ENCODE results near the gene TM4SF1.
"Not testable (repeated sequence)": the region's sequence is repeated elsewhere in the genome, so short reads cannot be mapped to it uniquely, and the experiment has no call there.

Gene TM4SF1

DNA sequence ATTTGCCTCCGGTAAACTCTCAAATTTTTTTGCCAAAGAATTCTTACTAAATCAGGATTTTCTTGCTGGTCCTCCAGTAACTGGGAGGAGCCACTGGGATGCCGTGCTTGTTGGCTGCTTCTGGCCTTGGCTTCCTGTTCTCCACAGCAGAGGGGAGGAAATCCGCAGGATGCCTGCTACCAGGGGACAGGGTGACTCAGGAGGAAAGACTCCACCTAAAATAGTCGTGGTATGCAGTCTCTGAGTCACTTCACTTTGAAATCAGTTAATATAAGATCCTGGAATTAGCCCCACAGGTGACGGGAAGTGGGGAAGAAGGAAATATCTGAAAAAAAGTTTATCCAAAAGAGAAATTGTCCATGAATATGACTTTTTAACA, 37.5 kb downstream of the TM4SF1 start:
- DNase-seq: peak; percentile 58

DNA sequence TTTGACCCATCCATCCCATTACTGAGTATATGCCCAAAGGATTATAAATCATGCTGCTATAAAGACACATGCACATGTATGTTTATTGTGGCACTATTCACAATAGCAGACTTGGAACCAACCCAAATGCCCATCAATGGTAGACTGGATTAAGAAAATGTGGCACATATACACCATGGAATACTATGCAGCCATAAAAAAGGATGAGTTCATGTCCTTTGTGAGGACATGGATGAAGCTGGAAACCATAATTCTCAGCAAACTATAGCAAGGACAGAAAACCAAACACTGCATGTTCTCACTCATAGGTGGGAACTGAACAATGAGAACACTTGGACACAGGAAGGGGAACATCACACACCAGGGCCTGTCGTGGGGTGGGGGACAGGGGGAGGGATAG, 40.0 kb downstream of the TM4SF1 start:
- not testable (repeated sequence) for DNase-seq

DNA sequence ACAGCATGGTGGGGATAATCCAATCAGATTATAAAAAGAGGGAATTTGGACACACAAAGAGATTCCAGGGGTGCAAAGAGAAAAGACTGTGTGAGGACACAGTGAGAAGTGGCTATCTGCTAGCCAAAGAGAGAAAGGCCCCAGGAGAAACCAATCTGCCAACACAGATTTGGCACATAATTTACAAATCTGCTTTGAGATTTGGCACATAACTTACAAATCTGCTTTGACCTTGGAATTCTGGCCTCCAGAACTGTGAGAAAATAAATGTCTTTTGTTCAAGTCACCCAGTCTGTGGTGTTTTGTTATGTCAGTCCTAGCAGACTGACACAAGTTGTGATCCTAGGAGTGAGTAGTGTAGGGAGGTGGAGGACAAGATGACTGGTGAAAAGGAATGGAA, 40.5 kb downstream of the TM4SF1 start:
- DNase-seq: no peak

DNA sequence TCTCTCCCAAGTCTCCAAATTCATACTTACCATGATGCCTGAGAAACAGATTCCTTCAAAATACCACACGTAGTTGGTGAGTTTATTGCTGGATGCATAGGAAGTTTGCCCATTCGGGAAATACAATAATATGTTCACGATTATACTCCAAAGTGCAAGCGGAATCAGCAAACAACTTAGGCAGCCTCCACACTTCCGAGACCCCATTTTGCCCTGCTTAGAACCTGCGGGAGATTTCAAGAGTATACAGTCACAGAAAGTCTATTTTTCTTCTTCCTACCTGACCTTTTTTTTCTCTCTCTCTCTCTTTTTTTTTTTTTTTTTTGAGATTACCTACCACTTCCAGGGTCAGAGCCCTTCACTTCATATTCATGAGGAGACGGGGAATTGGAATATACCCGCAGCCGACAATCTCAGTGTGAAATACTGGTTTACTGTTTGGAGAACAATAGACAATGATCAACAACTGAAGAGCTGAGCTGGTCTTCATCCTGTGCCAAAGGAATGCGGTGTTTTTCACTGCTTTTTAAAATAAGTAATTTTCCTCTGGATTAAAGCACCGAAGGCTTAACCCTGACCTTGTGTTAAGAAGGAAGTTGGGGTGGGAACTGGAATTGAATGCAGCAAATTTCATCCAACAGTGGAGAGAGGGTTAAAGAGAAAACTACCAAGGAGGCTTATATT, 44.1 kb downstream of the TM4SF1 start, which contains the start of gene TM4SF18:
TM4SF18 (minus strand) TSS at position 461 of the 684 bp plus-strand sequence; CDS start at position 207, 254 bp downstream.
- no peak for DNase-seq

DNA sequence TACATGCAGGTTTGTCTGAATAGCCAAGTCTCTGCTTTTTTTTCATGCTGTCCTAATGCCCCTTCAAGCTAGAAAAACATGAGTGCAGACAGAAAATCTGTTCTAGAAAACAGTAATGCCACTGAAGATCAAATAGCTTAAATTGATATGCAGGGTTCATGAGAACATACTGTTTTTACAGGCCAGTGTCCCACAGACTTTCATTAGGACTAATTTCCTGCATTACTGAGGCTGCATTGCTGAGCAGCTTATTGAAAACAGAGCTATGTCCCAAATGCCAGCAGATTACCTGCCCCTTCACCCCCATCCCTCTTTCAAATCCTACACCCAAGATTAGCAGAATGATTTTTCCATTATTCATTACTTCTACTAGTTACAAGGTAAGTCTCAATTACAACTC, 44.7 kb downstream of the TM4SF1 start:
- DNase-seq: no peak

DNA sequence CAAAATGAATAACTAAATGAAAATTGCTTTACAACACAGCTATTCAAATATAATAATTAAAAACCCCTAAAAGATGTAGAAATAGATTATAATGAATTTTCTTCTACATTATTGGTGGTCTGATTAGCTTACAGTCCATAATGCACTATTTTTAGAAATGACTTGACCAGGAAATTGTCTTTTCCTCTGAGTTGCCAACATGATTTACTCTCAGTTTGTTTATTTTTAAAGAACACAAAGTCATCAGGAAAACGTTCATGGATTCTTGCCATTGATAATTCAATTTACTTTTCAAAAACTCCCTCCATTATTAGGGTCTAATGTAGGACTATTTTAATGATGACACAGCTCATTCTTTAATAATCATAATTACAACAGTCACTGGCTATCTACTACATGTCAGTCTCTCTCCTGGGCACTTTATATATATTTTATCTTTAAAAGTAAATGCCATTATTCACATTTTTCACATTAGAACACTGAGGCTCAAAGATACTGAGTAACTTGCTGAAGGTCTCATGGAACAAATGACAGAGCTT, 45.2 kb downstream of the TM4SF1 start:
- no peak for DNase-seq

DNA sequence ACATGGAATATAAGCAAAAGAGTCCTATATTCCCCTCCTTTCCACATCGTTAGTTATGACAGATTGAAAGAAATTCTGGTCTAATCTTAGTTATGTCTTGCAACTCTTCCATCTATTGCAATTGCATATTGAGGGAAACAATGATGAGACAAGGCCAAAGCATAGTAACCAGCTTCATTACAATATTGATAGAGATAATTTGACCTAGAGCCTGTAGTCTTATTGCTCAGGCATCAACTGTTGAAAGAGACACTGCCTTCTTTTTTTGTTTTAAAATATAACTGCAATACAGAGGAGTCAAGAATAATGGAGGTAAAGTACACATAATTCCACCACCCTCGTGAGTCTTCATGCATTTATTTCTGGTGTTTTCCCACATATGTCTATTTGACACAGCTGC, 46.1 kb downstream of the TM4SF1 start:
- no peak for DNase-seq

DNA sequence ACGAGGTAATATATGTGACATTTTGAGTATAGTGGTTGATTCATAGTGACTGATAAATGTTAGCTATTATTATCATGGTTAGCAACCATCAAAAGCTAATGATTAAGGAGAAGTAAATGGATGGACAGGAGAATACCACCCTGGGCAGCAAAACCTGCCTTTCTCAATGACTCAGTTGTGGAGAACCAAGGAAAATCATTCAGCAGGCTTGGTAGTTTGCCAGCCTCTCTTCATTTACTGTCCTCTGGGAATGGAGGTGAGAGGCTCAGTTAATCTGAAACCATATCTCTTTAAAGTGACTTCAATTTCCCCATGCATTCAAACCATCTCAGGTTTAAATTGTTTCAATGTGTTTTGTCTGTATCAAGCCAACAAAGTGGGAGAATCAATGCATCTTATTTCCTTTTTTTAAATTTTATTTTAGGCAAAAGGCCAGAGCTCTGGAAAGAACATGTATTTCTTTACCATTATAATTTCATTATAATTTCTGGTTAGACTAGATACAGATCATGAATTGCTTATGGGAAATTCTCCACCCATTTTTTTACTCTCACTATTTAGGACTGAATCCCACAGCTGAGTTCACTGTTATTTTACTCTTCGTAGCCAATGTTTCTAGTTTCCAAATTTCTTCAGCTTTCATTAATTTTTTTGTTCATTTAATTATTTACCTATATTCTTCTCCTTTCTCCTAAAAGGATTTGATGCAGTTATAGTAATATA, 46.7 kb downstream of the TM4SF1 start:
- DNase-seq: no peak

DNA sequence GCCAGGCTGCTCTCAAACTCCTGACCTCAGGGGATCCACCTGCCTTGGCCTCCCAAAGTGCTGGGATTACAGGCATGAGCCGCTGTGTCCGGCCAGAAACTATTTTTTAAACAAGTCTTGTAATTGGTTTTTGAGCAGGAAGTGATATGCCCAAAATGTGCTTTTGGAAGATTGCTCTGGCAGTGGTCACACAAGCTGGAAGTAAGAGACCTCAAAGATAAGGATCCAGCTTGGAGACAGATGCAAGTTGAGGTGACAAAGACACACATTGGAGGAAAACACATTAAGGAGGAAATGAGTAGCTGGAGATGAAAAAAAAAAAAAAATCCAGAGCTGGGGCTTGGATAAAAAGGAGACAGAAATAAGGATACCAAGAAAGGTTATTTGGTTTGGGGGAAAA, 50.3 kb downstream of the TM4SF1 start:
- DNase-seq: no peak

DNA sequence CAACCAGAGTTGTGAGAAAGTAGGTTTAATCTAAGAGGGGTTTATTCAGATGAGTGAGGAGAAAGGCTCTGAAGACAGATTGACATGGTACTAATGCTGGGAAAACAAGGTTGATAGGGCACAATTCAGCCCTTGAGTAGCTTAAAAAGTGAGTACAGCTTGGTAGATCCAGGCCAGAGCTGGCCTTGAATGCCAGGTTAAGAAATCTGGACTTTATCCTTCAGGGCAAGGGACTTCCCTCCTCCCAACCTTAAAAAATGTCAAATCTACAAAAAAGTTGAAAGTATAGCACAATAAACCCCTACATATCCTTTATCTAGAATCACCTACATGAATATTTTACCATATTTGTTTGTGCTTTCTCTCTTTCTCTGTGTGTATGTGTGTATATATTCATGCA, 51.9 kb downstream of the TM4SF1 start:
- DNase-seq: no peak

DNA sequence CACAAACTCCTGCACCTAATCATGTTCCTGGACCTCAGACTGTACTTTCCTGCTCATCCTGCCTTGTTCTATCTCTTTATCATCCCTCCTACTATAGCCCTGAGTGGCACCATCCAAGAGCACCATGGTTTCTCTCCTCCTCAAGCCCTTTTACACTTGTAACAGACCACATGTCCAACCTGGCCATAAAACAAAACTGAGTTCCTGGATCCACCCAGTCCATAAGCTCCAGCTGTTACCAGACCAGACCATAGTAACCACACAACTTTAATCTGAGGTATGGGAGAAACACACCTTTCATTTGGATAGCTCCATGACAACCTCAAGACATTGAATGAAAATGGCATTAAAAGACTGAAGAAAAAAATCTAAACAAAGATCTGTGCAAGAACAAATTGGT, 53.1 kb downstream of the TM4SF1 start:
- no peak for DNase-seq

DNA sequence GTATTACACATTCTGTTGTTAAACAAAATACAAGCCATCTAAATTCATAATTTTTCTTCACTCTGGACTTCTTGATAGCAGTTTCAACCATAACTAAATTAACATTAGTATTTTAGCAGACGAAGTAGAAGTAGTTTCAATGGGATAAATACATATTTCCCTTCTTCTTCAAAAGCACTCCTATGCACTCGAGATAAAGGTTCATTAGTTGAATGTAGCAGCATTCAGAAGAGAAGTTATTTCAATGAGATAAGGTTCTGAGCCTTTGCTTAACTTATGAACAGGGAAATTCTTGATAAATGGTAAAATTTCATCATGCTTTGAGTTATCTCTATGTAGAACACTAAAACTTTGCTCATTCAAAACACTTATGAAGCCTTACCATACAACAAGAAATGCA, 55.8 kb downstream of the TM4SF1 start:
- DNase-seq: no peak

DNA sequence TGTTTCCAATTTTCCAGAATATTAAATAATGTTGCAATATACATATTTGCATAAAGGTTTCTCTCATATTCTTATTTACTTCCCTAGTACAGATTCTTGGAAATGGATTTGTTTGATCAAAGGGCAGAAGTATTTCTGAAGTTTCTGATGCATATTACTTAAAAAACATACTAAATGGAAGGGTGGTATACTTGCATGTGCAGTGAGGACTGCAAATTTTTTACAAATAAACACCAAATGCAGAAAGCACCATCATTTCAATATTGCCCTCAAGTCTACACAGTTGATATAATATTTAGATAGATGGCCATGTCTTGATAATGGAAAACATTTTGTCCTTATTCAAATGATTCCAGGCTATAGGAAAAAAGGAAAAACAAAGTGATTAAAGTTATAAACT, 56.3 kb downstream of the TM4SF1 start:
- no peak for DNase-seq

DNA sequence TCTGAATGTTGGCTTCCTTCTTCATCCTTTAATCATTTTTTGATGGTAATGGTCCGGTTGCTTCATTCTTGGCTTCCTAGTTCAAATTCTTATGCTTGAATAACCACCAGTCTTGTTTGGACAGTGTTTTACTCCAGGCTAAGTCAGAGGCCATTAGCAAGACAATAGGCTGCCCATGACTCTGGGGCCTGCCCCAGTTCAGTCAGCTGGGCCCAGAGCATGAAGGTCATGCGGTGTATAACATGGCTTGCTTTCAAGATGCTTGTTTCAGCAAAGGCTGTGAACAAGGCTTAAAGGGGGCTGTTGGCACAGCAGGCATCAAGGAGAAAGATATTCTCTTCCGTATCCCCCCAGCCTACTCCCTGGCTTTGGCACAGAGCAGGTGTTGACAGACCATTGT, 57.7 kb downstream of the TM4SF1 start:
- DNase-seq: no peak
